Measurements from ENCODE around the gene CTRB1. TPM values are rescaled to one million over a fixed set of nuclear protein-coding genes. Genes with fewer than 3 reads are reported as not detected.

CTRB1 gene
- total and polyA plus RNA-seq, 2 donors (not counting 3 experiments of a cell fraction or from before 2014, with no cell fraction given), result not detected

DNA sequence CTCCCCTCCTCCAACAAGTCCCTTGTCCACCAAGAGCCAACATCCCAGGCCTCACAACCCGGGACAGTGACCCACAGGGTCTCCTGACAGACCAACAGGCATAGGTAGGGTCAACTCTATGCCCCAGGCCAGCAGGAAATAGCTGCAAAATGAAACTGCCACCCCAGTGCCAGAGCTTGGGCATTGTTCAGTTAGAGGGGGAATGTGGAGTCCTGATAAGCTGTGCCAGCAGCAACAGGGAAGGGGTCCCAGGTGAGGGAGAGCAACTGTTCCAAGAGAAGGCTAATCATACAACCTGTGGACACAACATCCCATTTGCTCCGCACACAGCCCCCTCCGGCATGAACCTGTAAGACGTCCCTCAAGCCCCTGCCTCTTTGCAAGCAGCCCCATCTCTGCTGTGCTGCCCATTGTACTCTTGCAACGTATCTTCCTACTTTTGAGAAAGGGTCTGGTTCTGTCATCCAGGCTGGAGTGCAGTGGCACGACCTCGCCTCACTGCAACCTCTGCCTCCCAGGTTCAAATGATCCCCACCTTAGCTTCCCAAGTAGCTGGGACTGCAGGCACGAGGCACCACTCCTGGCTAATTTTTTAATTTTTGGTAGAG is 29.0 kb upstream of the CTRB1 start:
- Histone ChIP-seq H2AFZ (ENCODE audit: low read depth, low read length) (no peak overlapping the region), H3K27me3 (ENCODE audit: control insufficient read depth in 2 of 2, insufficient read depth in 2 of 2, low read length in 2 of 2) (peaks cover 2 to 6% of the 10 kb centered on the region in 2 experiments), H3K4me3 (replicated peaks in 1 of 3; ENCODE audit: insufficient read depth in 1 of 3, low read depth in 1 of 3, low read length in 3 of 3) (no peak overlapping the region), H3K4me2 (ENCODE audit: insufficient read depth, low read length) (no peak overlapping the region), H3K9ac (replicated peaks; ENCODE audit: extremely low read depth, insufficient read depth, low read length) (no peak overlapping the region), H3K27ac (ENCODE audit: insufficient read depth, low read depth, low read length) (no peak overlapping the region), H3K36me3 (ENCODE audit: control insufficient read depth in 2 of 2, extremely low read depth in 1 of 2, insufficient read depth in 2 of 2, low read length in 2 of 2) (no peaks in the 10 kb centered on the region), H3K9me3 (replicated peaks; ENCODE audit: control insufficient read depth, insufficient read depth, low read length) (no peaks in the 10 kb centered on the region), H3K79me2 (ENCODE audit: control insufficient read depth, insufficient read depth, low read length) (no peaks in the 10 kb centered on the region), H3K4me1 (ENCODE audit: control insufficient read depth, extremely low read depth, insufficient read depth, low read length) (no peaks in the 10 kb centered on the region), H3K9me1 (replicated peaks; ENCODE audit: control insufficient read depth, extremely low read depth, insufficient read depth, low read length) (no peaks in the 10 kb centered on the region), H4K20me1 (replicated peaks; ENCODE audit: control insufficient read depth, extremely low read depth, insufficient read depth, low read length) (no peaks in the 10 kb centered on the region)
- dilution Hi-C loops (cut with MboI; ENCODE audit: extremely low pct_ligation_motif_present, low sequenced_read_pairs), result no loop called here
- TF ChIP-seq MYC (IDR thresholded peaks at IDR 0.05; ENCODE audit: low read depth, low read length), result no peak
- no peak for TF ChIP-seq FOS (IDR thresholded peaks at IDR 0.05; ENCODE audit: borderline replicate concordance, insufficient read depth, low read length)
- no peak for TF ChIP-seq GATA2 (IDR thresholded peaks at IDR 0.05; ENCODE audit: insufficient read depth, insufficient read length, low read depth, low read length)
- CTCF ChIA-PET, result interaction anchor here (2.0 to 2.1 kb wide), 2 partner anchors 10 kb away, joined by 11 to 13 read pairs; no protein-coding TSS in a partner anchor
- intact Hi-C loops (cut with micrococcal nuclease), result no loop called here
- DNase-seq (ENCODE audit: low read depth, low spot score), result no peak
- BruUV-seq (replicated peaks), result no TSS peak
- POLR2A ChIA-PET, result no interaction called here
- no peak for FAIRE-seq

DNA sequence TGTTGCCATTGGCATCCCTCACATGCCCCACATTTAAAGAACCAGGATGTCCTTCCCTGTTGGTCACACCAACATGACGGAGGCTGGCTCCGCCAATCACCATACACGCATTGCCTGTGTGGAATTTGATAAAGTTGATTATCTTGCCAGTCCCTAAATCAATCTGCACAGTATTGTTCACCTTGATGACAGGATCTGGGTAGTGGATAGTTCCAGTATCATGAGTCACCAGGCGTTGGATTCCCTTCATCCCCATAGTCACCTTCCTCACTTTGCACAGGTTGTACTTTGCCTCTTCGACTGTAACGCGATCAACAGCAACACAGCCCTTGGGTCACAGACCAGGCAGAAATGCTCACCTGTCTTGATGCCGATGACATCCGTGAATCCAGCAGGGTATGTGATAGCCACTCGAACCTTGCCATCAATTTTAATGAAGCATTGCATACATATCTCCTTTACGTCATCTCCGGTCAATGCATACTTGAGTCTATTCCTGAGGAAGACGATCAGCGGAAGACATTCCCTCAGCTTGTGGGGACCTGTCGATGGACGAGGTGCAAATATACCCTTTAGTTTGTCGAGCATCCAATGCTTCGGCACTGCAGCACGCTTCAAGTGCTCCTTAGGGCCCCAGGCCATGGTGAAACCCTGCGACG is 26.1 kb upstream of the CTRB1 start:
- TF ChIP-seq MYC (IDR thresholded peaks at IDR 0.05; ENCODE audit: low read depth, low read length) (no peak), POLR2A (IDR thresholded peaks at IDR 0.05; ENCODE audit: low read depth, low read length) (no peak), GATA2 (IDR thresholded peaks at IDR 0.05; ENCODE audit: insufficient read depth, insufficient read length, low read depth, low read length) (no peak), POLR2AphosphoS5 (IDR thresholded peaks at IDR 0.05; ENCODE audit: insufficient read depth, low read depth, low read length) (no peak), EZH2 (IDR thresholded peaks at IDR 0.05; ENCODE audit: borderline replicate concordance, low read depth, low read length, severe bottlenecking) (no peak), JUN (IDR thresholded peaks at IDR 0.05; ENCODE audit: borderline replicate concordance, insufficient read depth, insufficient read length, low read depth) (no peak), FOS (IDR thresholded peaks at IDR 0.05; ENCODE audit: borderline replicate concordance, insufficient read depth, low read length) (no peak)
- TF ChIP-seq, protein P1, sequence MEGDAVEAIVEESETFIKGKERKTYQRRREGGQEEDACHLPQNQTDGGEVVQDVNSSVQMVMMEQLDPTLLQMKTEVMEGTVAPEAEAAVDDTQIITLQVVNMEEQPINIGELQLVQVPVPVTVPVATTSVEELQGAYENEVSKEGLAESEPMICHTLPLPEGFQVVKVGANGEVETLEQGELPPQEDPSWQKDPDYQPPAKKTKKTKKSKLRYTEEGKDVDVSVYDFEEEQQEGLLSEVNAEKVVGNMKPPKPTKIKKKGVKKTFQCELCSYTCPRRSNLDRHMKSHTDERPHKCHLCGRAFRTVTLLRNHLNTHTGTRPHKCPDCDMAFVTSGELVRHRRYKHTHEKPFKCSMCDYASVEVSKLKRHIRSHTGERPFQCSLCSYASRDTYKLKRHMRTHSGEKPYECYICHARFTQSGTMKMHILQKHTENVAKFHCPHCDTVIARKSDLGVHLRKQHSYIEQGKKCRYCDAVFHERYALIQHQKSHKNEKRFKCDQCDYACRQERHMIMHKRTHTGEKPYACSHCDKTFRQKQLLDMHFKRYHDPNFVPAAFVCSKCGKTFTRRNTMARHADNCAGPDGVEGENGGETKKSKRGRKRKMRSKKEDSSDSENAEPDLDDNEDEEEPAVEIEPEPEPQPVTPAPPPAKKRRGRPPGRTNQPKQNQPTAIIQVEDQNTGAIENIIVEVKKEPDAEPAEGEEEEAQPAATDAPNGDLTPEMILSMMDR (IDR thresholded peaks at IDR 0.05; ENCODE audit: extremely low read depth in 1 of 2, insufficient read depth in 1 of 2, low read depth in 1 of 2, low read length in 2 of 2), result no peak
- TF ChIP-seq, protein P2, sequence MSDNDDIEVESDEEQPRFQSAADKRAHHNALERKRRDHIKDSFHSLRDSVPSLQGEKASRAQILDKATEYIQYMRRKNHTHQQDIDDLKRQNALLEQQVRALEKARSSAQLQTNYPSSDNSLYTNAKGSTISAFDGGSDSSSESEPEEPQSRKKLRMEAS (IDR thresholded peaks at IDR 0.05; ENCODE audit: insufficient read depth, insufficient read length), result no peak
- Histone ChIP-seq H3K27me3 (ENCODE audit: control insufficient read depth in 2 of 2, insufficient read depth in 2 of 2, low read length in 2 of 2) (peaks cover 6 to 7% of the 10 kb centered on the region in 2 experiments), H3K9me1 (replicated peaks; ENCODE audit: control insufficient read depth, extremely low read depth, insufficient read depth, low read length) (no peaks in the 10 kb centered on the region), H3K27ac (ENCODE audit: insufficient read depth, low read depth, low read length) (no peak overlapping the region), H3K4me2 (ENCODE audit: insufficient read depth, low read length) (no peak overlapping the region), H3K9ac (replicated peaks; ENCODE audit: extremely low read depth, insufficient read depth, low read length) (no peak overlapping the region), H3K9me3 (replicated peaks; ENCODE audit: control insufficient read depth, insufficient read depth, low read length) (no peaks in the 10 kb centered on the region), H3K79me2 (ENCODE audit: control insufficient read depth, insufficient read depth, low read length) (no peaks in the 10 kb centered on the region), H3K4me1 (ENCODE audit: control insufficient read depth, extremely low read depth, insufficient read depth, low read length) (no peaks in the 10 kb centered on the region), H3K4me3 (replicated peaks in 1 of 3; ENCODE audit: insufficient read depth in 1 of 3, low read depth in 1 of 3, low read length in 3 of 3) (no peak overlapping the region), H2AFZ (ENCODE audit: low read depth, low read length) (no peak overlapping the region), H4K20me1 (replicated peaks; ENCODE audit: control insufficient read depth, extremely low read depth, insufficient read depth, low read length) (no peaks in the 10 kb centered on the region), H3K36me3 (ENCODE audit: control insufficient read depth in 2 of 2, extremely low read depth in 1 of 2, insufficient read depth in 2 of 2, low read length in 2 of 2) (no peaks in the 10 kb centered on the region)
- FAIRE-seq, result no peak
- ChIA-PET CTCF (no interaction called here), POLR2A (no interaction called here)
- BruUV-seq (replicated peaks), result no TSS peak
- intact Hi-C loops (cut with micrococcal nuclease), result no loop called here
- no peak for DNase-seq (ENCODE audit: low read depth, low spot score)
- dilution Hi-C loops (cut with MboI; ENCODE audit: extremely low pct_ligation_motif_present, low sequenced_read_pairs), result no loop called here

Measured in endothelial cell of umbilical vein (primary cell).